T-helper 2 cell treated with Interferon-gamma antibody and Interleukin-4, amounts not matched to agents 100 ng/mL and 5 ng/mL, for 36 hours (primary cell): ENCODE measurements around the gene RPLP2. TPM values are rescaled to one million over a fixed set of nuclear protein-coding genes. Genes with fewer than 3 reads are reported as not detected.

Experiments used
- intact Hi-C: fragments of 100-400 bp; cut with micrococcal nuclease; formaldehyde crosslinking; loops from one replicate; pipeline ENCODE4 v1.15.1; 2023
- total RNA-seq: library from RNA; stranded (reverse); gene quantifications from 2 replicates; pipeline ENCODE4 v1.2.3, GENCODE V29; 2022

RPLP2 gene
- total RNA-seq, 1 donor from 2014 or later = 2,156 TPM

GRCh38 chr11:790721-791564, 18.8 kb upstream of the RPLP2 start:
- intact Hi-C loops = no loop called here

- intact Hi-C loops = no loop called here
Measured at GRCh38 chr11:791658-792534, 17.9 kb upstream of the RPLP2 start.

- intact Hi-C loops = no loop called here
Measured at GRCh38 chr11:792535-792821, 17.3 kb upstream of the RPLP2 start.

GRCh38 chr11:792873-793272, 16.9 kb upstream of the RPLP2 start:
- intact Hi-C loops = no loop called here

GRCh38 chr11:793556-793955, 16.2 kb upstream of the RPLP2 start:
- intact Hi-C loops = no loop called here

- intact Hi-C loops = no loop called here
Measured at GRCh38 chr11:794013-794765, 15.6 kb upstream of the RPLP2 start.

- intact Hi-C loops = loop anchor here (5.0 kb wide), 2 partner anchors 48 to 218 kb away; partner anchors contain the start of genes PHRF1 and TALDO1
Measured at GRCh38 chr11:794766-795633, 14.8 kb upstream of the RPLP2 start.

GRCh38 chr11:795634-796564, 13.9 kb upstream of the RPLP2 start:
- intact Hi-C loops = loop anchor here (2.0 to 5.0 kb wide), 3 partner anchors 49 to 219 kb away; partner anchors contain the start of genes DEAF1, PHRF1, TALDO1 and TMEM80

- intact Hi-C loops = loop anchor here (1.0 to 5.0 kb wide), 5 partner anchors 9 to 219 kb away; partner anchors contain the start of genes DEAF1, PHRF1, PIDD1 and RPLP2
Measured at GRCh38 chr11:796565-797295, 13.0 kb upstream of the RPLP2 start.

- intact Hi-C loops = loop anchor here (1.0 to 5.0 kb wide), 6 partner anchors 8 to 220 kb away; partner anchors contain the start of genes DEAF1, GATD1, PHRF1 and PIDD1
Measured at GRCh38 chr11:797296-798092, 12.3 kb upstream of the RPLP2 start.

GRCh38 chr11:798093-798713, 11.6 kb upstream of the RPLP2 start, which contains the start of gene SLC25A22:
Gene SLC25A22, minus strand, starts transcription at chr11:798281. Its CDS starts 3,275 bp downstream, at chr11:795006.
- intact Hi-C loops = loop anchor here (1.0 to 5.0 kb wide), 3 partner anchors 21 to 221 kb away; partner anchors contain the start of genes GATD1, PHRF1 and TALDO1

- intact Hi-C loops = loop anchor here (5.0 kb wide), 2 partner anchors 52 to 222 kb away; partner anchors contain the start of genes PHRF1 and TALDO1
Measured at GRCh38 chr11:799641-800316, 10.0 kb upstream of the RPLP2 start.

GRCh38 chr11:800473-800872, 9.3 kb upstream of the RPLP2 start:
- intact Hi-C loops = no loop called here

GRCh38 chr11:801097-801780, 8.5 kb upstream of the RPLP2 start:
- intact Hi-C loops = no loop called here

GRCh38 chr11:802018-802617, 7.6 kb upstream of the RPLP2 start:
- intact Hi-C loops = no loop called here
